Measurements from ENCODE around the gene ALDH1A1.

The ALDH1A1 gene

DNA sequence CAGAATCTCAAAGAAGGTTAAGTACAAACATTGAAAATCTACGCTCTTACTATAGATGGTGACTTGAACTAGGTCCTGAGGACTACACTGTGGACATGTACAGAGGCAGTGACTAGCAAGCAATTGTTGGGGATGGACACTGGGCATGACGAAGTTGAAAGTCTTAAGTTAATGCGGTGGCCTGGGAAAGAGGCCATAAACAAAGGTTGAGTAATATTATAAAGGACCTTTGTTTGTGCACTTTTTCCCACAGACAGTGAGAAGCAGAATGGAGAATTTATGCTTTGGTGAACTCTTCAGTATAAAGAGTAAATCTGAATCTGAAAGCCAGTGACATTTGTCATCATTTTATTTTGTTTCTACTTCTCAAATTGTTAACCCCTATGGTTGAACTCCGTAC, 15.3 kb downstream of the ALDH1A1 start:
- DNase-seq: no peak

DNA sequence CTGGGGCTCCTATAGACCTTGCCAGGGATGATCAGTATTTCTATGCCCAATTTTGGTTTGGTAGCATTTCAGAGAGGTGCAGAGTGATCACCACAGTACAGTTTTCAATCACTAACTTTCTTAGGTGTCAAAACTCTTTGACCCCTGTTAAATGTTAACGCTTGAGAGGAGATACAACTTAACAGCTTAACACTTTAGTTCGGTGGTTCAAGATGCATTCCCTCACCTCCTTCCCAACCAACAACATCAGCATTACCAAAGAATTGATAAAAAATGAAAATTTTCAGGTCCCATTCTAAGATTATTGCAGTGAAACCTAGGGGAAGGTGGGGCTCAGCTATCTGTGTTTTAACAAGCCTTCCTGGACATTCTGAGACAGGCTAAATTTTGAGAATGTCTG, 16.2 kb downstream of the ALDH1A1 start:
- no peak for DNase-seq

DNA sequence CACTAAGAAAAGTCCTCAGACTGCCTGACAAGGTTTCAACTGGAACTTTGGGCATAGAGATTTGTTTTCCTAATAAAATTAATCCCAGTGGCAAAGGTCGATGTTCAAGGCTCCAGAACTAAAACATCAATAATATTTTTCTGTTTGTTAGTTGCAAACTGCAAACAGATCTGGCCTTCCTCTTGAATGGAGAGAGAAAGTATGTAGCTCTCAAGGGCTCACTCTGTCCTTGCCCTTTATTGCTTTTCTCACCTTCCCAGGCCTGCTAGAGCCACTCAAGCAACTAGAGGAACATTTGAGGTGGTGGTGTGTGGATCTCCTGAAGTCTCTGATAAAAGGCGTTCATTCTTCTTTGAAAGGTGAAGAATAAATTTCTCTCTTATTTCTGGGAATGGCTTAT, 16.6 kb downstream of the ALDH1A1 start:
- no peak for DNase-seq

DNA sequence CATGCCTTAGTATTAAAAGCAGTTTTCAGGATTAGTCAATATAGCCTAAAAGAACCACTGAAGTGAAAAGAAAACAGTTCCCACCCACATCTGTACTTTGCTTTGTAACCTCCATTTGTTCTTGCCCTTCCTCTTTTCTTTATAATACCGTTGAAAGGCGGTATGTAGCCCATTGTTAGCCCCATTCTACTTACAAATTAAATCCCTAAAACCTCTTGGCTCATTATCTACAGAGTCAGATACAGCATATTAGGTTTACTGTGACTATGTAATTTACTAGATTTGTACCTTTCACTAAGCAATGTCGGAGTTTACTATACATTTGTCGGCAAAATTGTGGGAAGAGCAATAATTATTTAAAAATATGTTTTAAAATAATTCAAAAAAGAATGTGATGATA, 17.3 kb downstream of the ALDH1A1 start:
- DNase-seq: no peak

DNA sequence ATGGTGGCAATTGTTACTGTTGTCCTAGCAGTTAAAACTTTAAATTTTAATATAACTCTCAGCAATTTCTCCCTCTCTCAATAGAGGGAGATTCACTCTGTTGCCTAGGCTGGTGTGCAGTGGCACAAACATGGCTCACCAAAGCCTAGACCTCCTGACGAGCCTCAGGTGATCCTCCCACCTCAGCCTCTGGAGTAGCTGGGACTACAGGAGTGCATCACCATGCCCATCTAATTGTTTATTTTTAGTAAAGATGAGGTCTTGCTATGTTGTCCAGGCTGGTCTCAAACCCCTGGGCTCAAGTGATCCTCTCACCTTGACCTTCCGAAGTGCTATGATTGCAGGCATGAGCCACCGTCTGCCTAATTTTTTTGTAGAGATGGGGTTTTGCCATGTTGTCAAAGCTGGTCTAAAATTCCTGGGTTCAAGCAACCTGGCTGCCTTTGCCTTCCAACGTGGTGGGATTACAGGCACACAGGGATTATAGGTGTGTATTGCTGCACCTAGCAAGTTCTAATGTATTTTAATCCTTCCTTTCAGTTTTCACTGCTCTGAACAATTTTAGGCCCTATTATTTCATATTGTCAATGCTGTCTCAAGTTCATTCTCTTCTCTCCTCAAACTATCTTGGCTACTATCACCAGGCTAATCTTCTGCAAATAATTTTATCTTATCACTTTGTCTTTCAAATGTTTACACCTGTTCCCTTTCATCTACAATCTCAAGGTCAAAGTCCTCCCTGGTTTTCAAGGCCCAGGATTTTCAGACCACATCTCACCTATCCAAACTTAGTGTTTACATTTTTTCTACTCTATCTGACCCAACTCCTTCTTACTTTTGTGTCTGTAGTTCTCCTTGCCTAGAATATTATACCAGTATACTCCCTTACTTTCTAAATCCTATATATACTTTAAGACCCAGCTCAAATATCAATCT, 18.9 kb downstream of the ALDH1A1 start:
- DNase-seq: no peak

DNA sequence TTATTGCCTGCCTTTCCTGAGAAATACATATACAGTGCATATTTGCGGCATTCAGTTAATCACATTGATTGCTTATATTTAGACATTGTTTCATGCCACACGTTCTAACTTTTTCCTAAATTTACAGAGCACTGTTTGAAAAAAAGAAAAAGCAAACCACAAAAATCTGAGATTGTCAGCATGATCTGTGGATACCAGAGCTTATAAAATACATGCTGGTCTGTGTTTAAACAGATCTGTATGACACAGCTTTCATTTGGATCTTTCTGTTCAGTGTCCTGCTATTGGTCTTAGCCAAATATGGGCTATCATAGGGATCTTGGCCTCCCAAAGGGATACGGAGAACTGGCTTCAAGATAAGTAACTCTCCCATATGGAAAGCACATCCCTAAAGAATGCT, 20.2 kb downstream of the ALDH1A1 start:
- DNase-seq: no peak

DNA sequence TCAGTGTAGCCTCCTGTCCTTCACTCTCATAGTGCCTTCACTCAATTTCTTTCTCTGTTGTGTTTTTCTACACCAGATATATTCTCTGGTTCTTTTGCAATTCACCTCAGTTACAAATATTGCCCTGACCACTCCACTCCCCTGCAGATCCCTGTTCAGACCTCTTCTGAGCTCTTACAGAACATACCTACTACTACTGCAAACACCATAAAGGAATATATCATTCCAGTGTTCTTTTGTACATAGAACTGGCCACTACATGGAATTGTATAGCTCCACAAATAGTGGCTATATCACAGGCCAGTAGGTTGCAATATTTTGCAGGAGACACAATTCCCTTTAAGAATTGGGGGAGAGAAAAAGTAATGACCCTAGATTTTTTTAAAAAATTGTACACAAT, 21.0 kb downstream of the ALDH1A1 start:
- DNase-seq: no peak

DNA sequence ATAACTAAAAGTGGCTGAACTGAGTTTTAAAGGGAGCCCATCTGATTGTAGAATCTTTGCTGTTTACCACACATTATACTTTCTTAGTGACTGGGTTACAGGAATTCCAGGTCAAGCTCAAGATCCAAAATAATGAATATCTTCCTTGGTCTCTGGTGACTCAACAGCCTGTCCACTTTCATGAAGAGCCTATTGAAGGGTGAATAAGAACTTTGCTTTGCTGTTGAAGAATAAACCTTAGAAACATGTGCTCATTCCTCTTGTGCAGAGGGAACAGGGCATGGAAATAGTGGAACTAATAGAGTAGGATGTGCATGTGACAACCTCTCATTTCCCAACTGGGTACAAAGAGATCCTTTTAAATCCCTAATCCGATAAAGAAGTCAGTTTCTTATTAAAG, 21.4 kb downstream of the ALDH1A1 start:
- DNase-seq: no peak

DNA sequence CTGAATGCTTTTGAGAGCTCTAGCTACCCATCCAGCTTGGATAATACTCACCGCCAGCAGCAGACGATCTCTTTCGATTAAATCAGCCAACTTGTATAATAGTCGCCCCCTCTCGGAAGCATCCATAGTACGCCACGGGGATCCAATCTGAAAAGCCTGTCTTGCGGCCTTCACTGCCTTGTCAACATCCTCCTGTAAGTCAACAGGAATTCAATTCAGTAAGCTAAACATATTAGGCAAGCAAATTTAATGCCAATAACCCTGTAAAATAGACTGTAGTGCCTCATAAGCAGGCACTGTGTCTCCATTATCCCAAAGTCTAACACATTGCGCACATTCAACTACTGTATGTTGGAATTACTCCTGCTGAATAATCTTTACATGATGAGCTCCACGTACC, 22.0 kb downstream of the ALDH1A1 start:
- DNase-seq: no peak

DNA sequence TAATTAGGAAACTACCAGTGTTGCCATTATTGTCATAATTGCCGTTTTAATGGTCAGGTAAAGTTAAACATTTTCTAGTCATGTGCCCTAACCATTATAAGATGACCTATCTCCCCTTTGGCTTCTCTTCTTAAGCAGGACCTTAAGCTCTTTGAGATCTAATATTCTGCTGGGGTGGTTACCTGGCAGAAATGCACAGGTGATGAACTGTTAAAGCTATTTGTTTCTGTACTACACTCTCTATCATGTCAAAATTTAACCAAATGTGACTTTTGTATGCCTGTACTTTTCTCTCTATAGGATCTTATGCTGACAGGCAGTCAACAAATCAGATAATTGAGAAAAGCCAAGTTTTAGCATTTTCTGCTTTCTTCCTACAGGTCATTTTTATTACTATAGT, 23.3 kb downstream of the ALDH1A1 start:
- no peak for DNase-seq

DNA sequence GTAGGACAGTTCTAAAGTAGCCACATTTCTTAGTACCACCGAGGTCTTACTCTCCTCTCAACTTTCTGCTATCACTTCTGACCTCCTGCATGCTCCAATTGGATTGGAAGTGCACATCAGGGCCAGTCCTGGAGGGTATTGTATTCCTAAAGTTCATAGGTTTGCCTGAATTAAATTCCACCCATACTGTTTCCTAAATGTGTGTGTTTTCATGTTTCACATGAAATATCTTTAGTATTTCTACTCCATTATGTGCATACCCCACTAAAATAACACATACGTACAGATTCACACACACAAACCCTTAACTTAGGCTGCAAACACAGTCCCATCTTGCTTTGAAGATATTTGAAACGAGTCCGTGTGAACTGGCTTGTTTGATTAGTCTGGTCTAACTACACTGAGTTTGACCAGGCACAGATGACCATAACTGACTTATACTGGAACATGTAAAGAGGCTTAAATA, 24.8 kb downstream of the ALDH1A1 start:
- DNase-seq: no peak

DNA sequence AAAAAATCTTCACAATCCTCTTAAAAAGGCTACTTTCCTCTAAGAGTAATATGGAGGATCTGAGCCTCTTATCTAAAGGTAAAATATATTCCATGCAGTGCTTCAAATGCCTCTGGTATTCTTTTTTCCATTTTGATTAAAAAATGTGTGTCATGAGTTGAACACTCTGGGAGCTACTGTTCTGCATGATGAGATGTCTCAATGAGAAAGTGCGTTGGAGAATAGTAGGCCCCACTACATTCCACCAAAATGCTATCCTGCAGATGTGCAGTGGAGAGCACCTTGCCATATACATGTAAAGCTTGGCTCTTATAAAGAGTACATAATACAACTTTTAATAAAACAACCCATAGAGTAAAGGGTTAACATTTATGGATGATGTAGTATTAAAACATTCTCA, 26.3 kb downstream of the ALDH1A1 start:
- no peak for DNase-seq

DNA sequence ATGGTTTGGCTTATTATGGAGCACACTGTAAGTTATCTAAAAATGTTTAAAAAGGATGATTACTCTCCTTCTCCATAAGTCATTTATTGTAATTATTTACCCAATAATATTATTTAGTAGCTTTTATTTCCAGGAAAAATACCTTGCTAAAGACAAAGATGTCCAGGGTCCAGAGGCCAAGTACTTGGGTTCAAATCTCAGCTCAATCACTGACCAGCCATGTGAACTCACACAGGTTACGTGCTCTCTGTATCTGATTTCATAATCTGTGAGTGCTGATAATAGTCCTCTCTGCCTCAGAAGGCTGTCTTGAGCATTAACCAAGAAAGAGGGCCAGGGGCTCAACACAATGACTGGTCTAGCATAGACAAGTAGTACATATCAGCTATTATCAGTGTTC, 27.0 kb downstream of the ALDH1A1 start:
- no peak for DNase-seq

DNA sequence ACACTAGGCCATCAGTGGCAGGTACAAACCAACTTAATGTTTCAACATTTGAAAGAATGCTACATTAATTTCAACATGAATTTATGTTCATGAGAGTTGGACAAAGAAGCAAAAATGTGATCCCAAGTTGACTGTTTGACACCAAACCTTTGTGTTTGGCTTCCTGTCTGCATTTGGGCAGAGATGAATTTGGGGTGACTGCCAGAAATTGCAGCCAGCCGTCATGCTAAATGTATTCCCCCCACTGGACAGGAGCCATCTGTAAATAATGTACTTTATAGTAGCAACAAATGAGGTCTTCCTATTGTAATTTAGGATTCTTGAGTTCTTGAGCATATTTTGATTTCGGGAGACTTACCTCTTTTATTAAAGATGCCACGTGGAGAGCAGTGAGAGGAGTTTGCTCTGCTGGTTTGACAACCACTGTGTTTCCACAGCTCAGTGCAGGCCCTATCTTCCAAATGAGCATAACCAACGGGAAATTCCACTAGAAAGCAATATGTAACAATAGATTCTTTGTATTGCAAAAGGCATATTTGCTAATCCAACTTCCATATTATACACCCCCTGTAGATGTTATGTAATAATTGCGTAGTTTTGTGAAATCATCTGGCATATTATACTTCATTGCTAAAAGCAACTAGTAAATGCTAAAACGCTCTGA, 27.6 kb downstream of the ALDH1A1 start:
- DNase-seq: no peak

DNA sequence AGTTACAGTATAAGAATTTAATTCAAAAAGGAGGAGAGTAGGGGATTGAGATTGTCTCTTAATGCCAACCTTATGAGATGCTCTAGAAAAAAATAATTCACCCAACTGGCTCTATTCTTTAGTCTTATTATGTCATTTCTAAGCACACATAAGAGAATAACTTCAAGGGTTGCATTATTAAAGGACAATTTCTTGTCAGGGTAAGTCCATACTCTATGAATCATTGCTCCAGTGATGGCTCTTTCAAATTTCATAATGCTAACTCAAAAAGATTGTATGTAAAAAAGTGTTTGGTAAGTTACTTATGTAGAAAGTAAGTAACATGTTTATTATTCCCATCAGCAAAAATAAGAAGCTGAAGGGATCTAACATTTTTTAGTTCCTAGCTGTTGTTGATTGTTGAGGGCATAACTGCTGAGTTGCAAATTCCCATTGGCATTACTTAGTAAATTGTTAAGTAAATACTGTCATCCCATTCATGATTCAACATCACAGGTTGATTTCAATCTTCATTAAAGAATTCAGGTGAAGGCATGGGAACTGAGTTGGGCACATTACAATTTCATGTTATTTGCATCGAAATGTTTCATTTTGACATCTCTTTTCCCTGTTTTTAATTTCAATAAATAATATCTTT, 28.6 kb downstream of the ALDH1A1 start:
- DNase-seq: no peak

DNA sequence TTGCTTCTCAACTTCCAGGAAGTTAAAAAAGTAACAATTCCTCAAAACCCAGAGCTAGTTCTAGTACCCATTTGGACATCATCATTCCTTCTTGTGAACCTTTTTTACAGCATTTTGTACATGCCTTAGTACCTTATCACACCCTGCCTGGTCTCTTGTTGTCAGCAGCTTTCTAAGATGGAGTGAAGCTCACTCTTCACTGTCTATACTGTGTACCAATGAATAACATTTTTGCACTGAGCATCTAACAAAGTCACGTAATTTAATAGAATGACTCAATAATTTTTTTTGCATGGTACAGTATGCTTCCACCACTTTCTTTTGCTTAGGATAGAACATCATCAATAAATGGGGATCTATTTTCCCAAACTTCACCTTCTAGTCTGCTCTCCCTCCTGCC, 29.8 kb downstream of the ALDH1A1 start:
- DNase-seq: no peak

DNA sequence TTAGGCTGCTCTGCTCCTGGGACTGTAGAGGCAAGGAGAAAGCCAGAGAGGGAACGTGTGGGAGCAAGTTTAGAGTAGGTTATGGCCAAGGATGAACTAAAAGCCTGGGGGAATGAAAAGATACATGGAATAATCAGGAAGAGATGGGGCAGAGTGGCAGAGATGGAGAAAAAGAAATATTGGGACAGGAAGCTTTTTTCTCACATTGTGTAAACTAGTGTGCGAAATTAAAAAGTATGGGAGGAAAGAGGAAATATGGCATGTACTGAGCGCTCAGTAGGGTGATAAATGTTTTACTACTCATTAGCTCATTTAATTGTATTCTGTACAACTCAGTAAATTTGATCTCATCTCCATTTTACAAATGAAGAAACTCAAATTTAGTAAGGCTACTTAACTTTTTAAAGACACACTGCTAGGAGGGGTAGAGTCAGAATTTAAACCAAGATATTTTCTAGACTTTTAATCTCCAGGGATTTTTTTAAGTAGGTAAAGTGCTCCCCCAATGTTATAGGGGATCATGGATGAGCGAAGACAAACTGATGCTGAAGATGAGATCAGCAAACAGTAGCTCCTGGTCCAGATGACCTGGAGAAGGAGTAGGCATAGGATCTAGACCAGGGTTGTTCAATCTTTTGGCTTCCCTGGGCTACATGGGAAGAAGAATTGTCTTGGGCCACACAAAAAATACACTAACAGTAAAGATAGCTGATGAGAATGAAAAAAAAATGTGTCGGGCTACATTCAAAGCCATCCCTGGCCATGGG, 30.8 kb downstream of the ALDH1A1 start:
- no peak for DNase-seq

DNA sequence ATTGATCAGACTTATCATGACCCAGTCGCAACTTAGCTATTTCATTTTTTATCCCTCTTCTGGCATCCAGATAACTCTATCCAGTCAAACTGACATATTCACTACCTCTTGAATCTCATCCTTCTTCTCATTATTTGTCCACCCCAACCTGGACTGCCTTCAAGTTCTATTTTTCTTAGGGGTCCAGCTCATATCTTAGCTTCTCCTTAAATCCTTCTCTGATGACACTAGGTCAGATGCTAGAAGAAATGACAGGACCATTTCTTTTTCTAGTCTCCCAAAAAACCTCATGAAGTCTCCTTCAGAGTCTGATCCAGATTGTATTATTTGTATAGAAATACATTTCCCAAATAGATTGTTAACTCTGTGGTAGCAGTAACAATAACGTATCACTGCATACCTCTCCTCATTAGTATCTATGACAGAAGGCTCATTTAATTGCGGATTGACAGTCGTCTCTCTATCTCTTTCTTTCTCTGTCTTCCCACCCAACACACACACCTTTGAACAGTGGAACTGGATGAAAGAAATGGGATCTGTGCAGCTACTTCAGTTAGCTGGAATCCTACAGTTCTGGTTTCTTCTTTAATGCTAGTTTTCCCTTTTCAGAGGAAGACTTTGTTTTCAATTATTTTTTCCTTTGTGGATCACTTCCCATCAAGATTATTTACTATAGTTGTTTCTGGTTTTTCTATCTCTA, 33.5 kb downstream of the ALDH1A1 start:
- no peak for DNase-seq

DNA sequence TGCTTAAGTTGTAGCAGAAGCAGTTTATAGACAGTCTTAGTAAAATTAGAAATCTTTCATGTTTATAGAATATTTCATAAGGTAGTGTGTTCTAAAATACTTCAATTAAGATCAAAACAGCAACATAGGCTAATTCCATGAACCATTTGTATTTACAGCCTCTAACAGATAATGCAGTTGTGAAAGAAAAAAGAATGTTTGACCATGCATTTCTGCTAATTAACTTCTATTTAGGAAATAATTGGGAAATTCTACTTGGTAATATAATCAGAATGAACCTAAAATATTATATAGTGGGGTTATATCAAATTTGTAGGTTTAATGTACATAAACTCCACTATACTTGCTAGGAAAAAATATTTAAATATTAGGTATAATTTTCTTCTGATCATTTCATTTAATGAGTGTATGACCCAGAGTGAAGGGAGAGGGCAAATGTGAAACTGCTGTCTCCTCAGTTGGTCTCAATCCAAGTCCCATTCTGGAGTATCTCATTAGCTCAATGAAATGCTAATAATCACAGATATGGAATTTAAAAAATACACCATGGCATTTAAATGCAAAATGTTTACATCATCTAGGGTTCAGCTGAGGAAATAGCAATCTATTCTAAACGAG, 34.9 kb downstream of the ALDH1A1 start:
- no peak for DNase-seq

DNA sequence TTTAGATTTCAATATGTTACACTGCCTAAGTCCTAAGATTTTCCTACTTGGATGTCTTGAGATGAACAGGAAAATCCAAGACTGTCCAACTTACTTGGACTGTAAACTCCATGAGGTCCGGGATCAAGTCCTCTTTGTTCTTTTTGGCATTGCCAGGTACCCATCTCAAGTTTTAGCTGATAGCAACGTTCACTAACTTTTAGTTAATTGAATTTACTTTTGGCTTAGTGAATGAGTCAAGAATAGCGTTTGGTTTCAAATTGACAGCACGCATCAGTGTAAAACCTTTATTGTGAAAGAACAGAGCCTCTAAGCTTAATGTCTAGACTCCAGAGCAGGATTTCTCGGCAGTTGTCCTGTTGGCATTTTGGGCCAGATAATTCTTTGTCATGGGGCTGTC, 37.2 kb downstream of the ALDH1A1 start:
- DNase-seq: no peak

DNA sequence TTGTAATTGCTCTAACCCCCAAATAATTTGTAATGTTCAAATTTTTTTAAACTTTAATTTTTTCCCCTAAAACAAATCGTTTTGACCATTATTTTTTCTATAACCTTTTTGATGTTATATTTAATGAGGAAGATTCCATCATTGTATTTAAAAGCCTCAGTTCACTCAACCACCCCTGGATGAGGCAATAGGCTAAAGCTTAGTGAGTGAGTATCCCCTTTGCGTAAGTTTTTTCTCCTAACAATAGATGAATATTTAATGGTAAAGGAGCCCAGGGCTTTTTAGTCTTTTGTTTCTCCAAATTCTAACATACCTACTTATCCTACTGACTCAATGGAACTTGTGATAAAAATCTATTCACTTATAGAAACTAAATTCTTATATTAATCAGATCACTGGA, 38.1 kb downstream of the ALDH1A1 start:
- DNase-seq: no peak

Data from CD4-positive, alpha-beta T cell treated with Interleukin-15 for 1 hour (primary cell).